ENCODE data around the gene ANKRD30BL.
"Not testable (repeated sequence)": the region's sequence is repeated elsewhere in the genome, so short reads cannot be mapped to it uniquely, and the experiment has no call there.

ANKRD30BL gene

GRCh38 chr2:132161161-132162124 is at the start of gene ANKRD30BL:
Gene ANKRD30BL, minus strand, starts transcription at chr2:132161952. Its CDS starts 247 bp downstream, at chr2:132161705.
- not testable (repeated sequence) for DNase-seq (ENCODE audit: low read depth in 2 of 2, low spot score in 1 of 2)

DNA sequence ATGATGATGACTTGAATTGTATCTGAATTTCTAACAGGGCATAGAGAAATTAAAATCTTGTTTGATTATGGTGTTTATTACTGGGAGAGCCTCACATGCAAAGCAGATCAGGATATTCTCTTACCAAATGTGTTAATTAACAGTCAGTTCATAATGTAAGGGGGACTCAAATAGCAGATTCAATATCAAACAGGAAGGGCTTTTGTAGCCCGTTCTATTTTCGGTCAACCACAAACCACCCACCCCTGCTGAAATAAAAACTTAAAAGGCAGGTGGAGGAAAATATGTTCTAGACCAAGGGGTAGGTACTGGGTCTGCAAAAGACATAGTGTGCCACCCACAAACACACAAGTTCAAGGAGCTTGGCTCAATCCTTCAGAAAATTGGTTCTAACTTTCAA is 41.1 kb upstream of the ANKRD30BL start:
- not testable (repeated sequence) for DNase-seq (ENCODE audit: low read depth in 2 of 2, low spot score in 1 of 2)

GRCh38 chr2:132192854-132193253 is 31.1 kb upstream of the ANKRD30BL start:
- not testable (repeated sequence) for DNase-seq (ENCODE audit: low read depth in 2 of 2, low spot score in 1 of 2)

- not testable (repeated sequence) for DNase-seq (ENCODE audit: low read depth in 2 of 2, low spot score in 1 of 2)
These were observed 5.3 kb upstream of the ANKRD30BL start for GRCh38 chr2:132167100-132167499.

- not testable (repeated sequence) for DNase-seq (ENCODE audit: low read depth in 2 of 2, low spot score in 1 of 2)
These were observed 441 bp upstream of the ANKRD30BL start for GRCh38 chr2:132162125-132162660.

DNA sequence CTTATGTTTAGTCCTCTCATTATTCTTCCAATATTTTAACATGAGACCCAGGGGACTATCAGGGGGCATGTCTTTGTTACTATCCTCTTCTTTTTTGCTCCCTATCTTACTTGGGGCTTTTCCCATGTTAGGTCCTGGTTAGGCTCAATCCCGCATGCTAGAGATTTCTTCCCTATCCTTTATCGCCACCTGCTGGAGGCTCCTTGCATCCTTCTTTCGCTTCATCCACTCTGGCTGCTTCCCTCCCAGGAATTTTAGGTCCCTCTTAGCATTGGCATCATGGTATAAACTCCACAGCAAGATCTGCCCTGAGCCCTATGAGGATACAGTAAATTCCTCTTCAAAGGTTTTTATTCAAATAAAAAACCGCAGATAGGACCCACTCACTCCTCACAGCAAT is 15.0 kb downstream of the ANKRD30BL start:
- DNase-seq (ENCODE audit: low read depth in 2 of 2, low spot score in 1 of 2), result not testable (repeated sequence)
